Activated CD8-positive, alpha-beta memory T cell treated with anti-CD3 and anti-CD28 coated beads, Interleukin-2, amount 50 U/mL, for 1 hour (primary cell): ENCODE results near the gene ATP8A1.
"Not testable (repeated sequence)": the region's sequence is repeated elsewhere in the genome, so short reads cannot be mapped to it uniquely, and the experiment has no call there.

Experiments
- DNase-seq: peaks from one replicate; pipeline ENCODE4 v3.0.0-alpha.2; 2020; ENCODE audit errors: extremely low read depth

The ATP8A1 gene

GRCh38 chr4:42467777-42468176 is 189.1 kb downstream of the ATP8A1 start:
- not testable (repeated sequence) for DNase-seq

- no peak for DNase-seq
Observed at GRCh38 chr4:42466273-42466844, 190.5 kb downstream of the ATP8A1 start.

DNA sequence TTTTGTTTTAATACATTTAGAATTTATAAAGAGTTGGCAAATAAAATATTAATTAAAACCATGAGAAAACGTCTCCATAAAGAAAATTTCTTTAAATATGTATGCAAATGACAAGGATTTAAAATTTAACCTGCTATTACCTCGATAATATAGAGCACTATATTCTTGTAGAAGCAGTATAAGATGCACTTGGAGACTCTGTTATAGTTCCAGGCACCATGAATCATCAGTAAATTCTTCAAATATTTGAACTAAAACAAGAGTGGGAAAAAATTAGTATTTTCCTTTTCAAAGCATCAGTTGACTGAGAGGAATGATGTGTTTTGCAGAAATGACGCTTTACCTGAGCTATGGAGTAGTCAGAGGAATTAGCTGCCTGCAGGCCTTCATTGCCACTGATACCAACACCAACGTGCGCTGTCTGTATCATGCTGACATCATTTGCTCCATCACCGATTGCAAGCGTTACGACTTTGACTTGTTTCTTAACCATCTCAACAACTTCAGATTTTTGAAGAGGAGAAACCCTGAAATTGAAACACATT is 192.3 kb downstream of the ATP8A1 start:
- DNase-seq = no peak

DNA sequence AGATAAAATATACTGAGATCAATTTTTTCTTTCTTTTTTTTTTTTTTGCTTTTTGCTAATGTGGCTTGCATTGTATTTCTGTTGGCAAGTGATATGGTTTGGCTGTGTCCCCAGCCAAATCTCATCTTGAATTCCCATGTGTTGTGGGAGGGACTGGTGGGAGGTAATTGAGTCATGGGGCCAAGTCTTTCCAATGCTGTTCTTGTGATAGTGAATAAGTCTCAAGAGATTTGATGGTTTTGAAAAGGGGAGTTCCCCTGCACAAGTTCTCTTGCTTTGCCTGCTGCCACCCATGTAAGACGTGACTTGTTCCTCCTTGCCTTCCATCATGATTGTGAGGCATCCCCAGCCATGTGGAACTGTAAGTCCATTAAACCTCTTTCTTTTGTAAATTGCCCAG is 195.7 kb downstream of the ATP8A1 start:
- DNase-seq = not testable (repeated sequence)

- no peak for DNase-seq
Observed at GRCh38 chr4:42460043-42460442, 196.9 kb downstream of the ATP8A1 start.

GRCh38 chr4:42458657-42459056 is 198.2 kb downstream of the ATP8A1 start:
- DNase-seq = no peak

- no peak for DNase-seq
Observed at GRCh38 chr4:42454755-42455420, 202.0 kb downstream of the ATP8A1 start.

GRCh38 chr4:42453612-42454011 is 203.3 kb downstream of the ATP8A1 start:
- no peak for DNase-seq

GRCh38 chr4:42452823-42453222 is 204.1 kb downstream of the ATP8A1 start:
- no peak for DNase-seq

DNA sequence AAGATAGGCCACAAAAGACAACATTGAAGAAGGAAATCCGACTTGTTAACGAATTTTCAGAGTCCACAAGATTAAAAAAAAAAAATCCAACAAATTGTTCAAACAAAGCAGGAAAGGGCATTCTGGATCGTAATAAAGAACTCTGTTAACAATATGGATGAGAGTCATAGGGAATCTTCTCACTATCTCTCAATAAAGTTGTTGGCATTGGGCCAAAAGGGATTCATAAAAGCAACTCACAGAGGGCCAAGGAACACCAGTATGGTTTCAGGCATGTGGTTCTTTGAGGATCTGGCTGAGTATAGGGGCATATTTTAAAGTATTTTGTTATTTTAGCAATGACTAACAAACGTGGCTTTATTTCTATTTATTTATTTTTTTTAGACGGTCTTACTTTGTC is 210.1 kb downstream of the ATP8A1 start:
- no peak for DNase-seq

DNA sequence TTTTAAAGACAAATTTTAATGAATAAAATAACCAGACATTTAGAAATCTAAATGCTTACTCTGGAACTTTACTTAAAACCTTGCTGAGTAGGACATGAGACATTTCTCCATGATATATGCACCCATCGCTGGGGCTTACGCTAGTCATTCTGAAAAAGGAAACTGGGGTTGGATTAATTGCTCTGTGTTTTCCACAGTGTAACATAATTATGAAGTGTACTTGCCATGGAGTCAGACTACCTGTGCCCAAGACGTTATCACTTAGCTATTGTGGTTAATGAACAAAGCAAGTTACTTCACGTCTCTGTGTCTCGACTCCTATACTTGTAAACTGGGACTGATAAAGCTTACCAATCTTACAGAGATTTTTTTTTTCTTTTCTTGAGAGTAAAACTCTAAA is 211.9 kb downstream of the ATP8A1 start:
- no peak for DNase-seq

DNA sequence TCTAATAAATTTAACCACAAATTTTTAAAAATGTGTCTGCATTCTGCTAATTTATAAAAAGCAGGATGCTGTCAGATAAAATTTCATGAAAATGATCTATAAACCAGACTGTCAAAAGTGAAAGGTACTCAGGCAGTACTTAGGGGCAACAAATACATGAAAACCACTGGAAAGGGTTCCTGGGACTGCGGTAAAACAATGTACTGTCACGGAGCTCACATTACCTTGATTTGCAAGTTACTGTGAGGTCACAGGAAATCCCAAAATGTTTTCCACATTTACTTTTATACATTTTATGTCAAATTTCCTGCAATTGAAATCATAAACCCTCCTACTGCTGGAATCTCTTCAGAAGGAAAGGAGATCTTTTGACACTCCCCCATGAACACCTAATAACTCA is 214.3 kb downstream of the ATP8A1 start:
- no peak for DNase-seq

GRCh38 chr4:42440083-42440482 is 216.8 kb downstream of the ATP8A1 start:
- DNase-seq = no peak

- no peak for DNase-seq
Observed at GRCh38 chr4:42436928-42437565, 219.9 kb downstream of the ATP8A1 start.

DNA sequence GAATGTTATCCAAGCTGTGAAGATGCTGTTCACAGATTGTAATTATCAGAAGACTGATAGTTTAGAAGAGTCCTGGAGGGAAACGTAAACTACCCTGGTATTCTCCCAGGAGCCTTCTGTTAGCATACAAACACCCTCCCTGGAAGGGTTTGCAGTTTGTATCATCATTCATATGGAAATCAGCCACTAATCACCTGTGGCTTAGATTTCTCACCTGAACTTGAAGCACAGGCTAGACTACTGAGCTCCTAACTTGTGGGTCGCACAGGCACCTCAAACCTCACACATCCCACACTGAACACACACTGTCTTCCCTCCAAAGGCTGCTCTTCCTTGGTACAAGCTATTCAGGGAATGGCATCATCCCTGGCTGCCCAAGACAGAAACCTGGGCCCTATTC is 228.9 kb downstream of the ATP8A1 start:
- DNase-seq = no peak

- DNase-seq = no peak
Observed at GRCh38 chr4:42425146-42426065, 231.5 kb downstream of the ATP8A1 start.

GRCh38 chr4:42420140-42420539 is 236.8 kb downstream of the ATP8A1 start:
- no peak for DNase-seq

GRCh38 chr4:42417550-42417949 is 239.4 kb downstream of the ATP8A1 start:
- no peak for DNase-seq

DNA sequence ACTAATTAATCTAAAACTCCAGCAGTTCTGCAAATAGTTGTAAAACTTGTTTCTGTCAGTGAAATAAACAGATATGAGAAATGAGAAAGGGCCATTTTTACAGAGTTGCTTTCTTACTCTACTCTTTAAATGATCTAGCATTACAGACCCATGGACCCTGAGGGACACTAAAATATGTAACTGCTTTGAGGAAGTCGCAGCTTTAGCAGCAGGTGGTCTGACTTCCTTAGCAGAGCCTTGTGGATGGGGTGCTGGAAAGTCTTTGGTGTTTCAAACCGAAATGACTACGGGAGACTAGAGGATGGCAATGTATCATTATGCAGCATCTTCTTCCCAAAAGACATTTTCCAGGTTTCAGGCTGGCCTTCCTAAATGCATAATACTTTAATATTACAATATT is 240.9 kb downstream of the ATP8A1 start:
- no peak for DNase-seq

DNA sequence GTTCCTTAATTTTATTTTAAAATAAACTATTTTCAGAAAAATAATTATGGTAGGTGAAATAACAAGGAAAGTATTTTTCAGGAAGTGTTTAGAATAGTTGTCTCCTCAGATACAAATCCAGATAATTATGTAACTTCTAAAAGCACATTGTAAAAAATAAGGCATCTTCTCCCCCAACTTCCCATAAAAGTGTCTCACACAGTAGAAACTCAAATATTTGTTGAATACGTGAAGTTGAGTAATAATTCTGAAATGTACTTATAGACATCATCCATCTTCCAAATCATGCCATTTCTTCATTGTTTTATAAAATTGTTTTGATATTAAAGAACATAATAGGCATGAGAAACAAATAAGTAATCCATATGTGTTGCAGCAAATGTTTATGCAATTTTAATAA is 241.6 kb downstream of the ATP8A1 start:
- no peak for DNase-seq

DNA sequence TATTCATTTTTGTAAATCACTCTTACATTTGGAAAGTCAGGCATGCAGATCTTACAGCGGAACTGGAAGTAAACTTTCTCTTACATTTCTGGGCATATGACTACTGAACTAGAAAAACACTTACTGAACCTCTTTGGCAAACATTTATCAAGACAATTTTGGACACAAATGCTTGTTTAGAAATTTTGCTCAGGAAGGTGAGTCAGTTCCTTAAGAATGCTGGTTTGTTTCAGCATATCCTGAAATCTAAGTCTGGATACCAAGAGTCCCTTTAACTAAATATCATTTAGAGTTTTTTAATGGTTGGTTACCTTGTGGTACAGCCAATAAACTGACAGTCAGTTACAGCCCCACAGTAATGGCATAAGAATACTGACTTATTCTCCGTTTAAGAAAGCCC is 244.7 kb downstream of the ATP8A1 start:
- no peak for DNase-seq

GRCh38 chr4:42411803-42412202 is 245.1 kb downstream of the ATP8A1 start:
- no peak for DNase-seq
